CD4-positive, alpha-beta T cell (primary cell): ENCODE data around the gene RLN1. TPM values are rescaled to one million over a fixed set of nuclear protein-coding genes. Genes with fewer than 3 reads are reported as not detected.
"Not testable (repeated sequence)": the region's sequence is repeated elsewhere in the genome, so short reads cannot be mapped to it uniquely, and the experiment has no call there.

Experiments used
- ATAC-seq: fragments of 200-7000 bp; cut with Tn5 transposase; one replicate; pipeline ENCODE4 v1.10.0; 2022; ENCODE audit warnings: mild to moderate bottlenecking; ENCODE audit not compliant: poor library complexity
- CTCF ChIA-PET: fragments of 350-600 bp; sonication (Branson Sonifier 250); formaldehyde crosslinking; loops from one replicate; lab custom pipeline; 2021; ENCODE audit warnings: antibody characterized with exemption, inconsistent platforms; lab: Charles Lee
- POLR2A ChIA-PET: fragments of 350-600 bp; sonication (Branson Sonifier 250); formaldehyde crosslinking; loops from one replicate; lab custom pipeline; 2021; ENCODE audit warnings: antibody characterized with exemption, inconsistent platforms; lab: Charles Lee
- DNase-seq, 14 experiments: peaks; one replicate each; pipeline ENCODE4 v3.0.0-alpha.2; 2013 to 2020; ENCODE audit warnings: mixed read lengths in 2 of 14
- H3K27ac ChIP-seq, 2 donors: one replicate each; pipeline versions ENCODE4 v1.5.1 to v1.7.0; 2013; ENCODE audit warnings: low read length in 2 of 2, low read depth in 1 of 2, mild to moderate bottlenecking in 1 of 2
- H3K27me3 ChIP-seq, 2 experiments: 1 replicate in 1 of 2; 2 replicates in 1 of 2; pipeline versions ENCODE4 v1.6.1 to v1.7.0; 2013; ENCODE audit warnings: low read length in 2 of 2, control low read depth in 1 of 2, mild to moderate bottlenecking in 1 of 2, moderate library complexity in 1 of 2; ENCODE audit not compliant: insufficient read depth in 2 of 2, control insufficient read depth in 1 of 2
- H3K36me3 ChIP-seq: one replicate; pipeline ENCODE4 v1.6.1; 2013; ENCODE audit warnings: low read length, control low read depth; ENCODE audit not compliant: insufficient read depth
- H3K4me1 ChIP-seq: one replicate; pipeline ENCODE4 v1.6.1; 2013; ENCODE audit warnings: low read length, control low read depth; ENCODE audit not compliant: insufficient read depth
- H3K4me3 ChIP-seq: one replicate; pipeline ENCODE4 v1.5.1; 2013; ENCODE audit warnings: mild to moderate bottlenecking, low read length, moderate library complexity
- H3K9me3 ChIP-seq, 2 experiments: 1 replicate in 1 of 2; 2 replicates in 1 of 2; pipeline versions ENCODE4 v1.6.1 to v1.7.0; 2013; ENCODE audit warnings: low read length in 2 of 2, mild to moderate bottlenecking in 2 of 2, control low read depth in 1 of 2, moderate library complexity in 1 of 2; ENCODE audit not compliant: control insufficient read depth in 1 of 2, insufficient read depth in 1 of 2
- H3K27ac Mint-ChIP-seq: one replicate; pipeline ENCODE4 v1.8.0; 2020; ENCODE audit warnings: mixed read lengths
- H3K27me3 Mint-ChIP-seq: one replicate; pipeline ENCODE4 v1.8.0; 2021; ENCODE audit warnings: mixed read lengths
- H3K36me3 Mint-ChIP-seq: one replicate; pipeline ENCODE4 v1.8.0; 2021; ENCODE audit warnings: low read depth, mixed read lengths
- H3K4me1 Mint-ChIP-seq: one replicate; pipeline ENCODE4 v1.8.0; 2021; ENCODE audit warnings: low read depth, mixed read lengths
- H3K4me3 Mint-ChIP-seq: one replicate; pipeline ENCODE4 v1.8.0; 2020; ENCODE audit warnings: mild to moderate bottlenecking, mixed read lengths
- H3K9me3 Mint-ChIP-seq: one replicate; pipeline ENCODE4 v1.8.0; 2020; ENCODE audit warnings: mixed read lengths
- intact Hi-C, 2 experiments: fragments of 100-400 bp; cut with DNase I in 1 of 2; cut with micrococcal nuclease in 1 of 2; formaldehyde crosslinking; loops; one replicate each; pipeline versions ENCODE4 v1.15.1 to v1.9.0; 2023 to 2025; cut with DNase I, micrococcal nuclease
- total RNA-seq, 174 experiments: library from RNA in 2 of 174; stranded (reverse) in 2 of 174; gene quantifications; one replicate each; pipeline ENCODE4 v1.2.3 and lab custom pipeline; 2021 to 2026
- TF ChIP-seq, protein P1 (sequence below): fragments of 200-600 bp; IDR thresholded peaks from one replicate; pipeline ENCODE4 v1.8.0; 2022; ENCODE audit warnings: antibody characterized with exemption, mild to moderate bottlenecking

The RLN1 gene
- total RNA-seq, 2 experiments from 2014 or later, result 0.36 to 0.84 TPM

DNA sequence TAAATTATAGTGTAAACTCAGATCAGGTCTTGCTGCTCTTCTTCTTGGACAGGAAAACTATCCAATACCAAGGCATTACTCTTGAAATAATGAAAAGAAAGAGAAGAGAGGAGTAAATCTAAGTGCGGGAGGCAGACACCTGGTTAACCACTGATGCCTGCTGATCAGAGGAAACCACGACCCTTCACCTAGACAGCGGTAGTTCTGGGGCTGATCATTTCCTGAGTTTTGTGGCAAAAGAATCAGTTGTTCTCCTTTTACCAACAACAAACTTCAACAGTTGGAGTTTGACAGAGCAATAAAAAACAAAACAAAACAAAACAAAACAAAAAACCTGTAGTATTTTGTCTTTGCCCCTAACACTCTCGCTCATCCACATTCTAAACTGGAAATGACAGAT is 3.0 kb downstream of the RLN1 start:
- no peaks in the 10 kb centered on the region for H3K9me3 ChIP-seq
- TF ChIP-seq, protein P1, sequence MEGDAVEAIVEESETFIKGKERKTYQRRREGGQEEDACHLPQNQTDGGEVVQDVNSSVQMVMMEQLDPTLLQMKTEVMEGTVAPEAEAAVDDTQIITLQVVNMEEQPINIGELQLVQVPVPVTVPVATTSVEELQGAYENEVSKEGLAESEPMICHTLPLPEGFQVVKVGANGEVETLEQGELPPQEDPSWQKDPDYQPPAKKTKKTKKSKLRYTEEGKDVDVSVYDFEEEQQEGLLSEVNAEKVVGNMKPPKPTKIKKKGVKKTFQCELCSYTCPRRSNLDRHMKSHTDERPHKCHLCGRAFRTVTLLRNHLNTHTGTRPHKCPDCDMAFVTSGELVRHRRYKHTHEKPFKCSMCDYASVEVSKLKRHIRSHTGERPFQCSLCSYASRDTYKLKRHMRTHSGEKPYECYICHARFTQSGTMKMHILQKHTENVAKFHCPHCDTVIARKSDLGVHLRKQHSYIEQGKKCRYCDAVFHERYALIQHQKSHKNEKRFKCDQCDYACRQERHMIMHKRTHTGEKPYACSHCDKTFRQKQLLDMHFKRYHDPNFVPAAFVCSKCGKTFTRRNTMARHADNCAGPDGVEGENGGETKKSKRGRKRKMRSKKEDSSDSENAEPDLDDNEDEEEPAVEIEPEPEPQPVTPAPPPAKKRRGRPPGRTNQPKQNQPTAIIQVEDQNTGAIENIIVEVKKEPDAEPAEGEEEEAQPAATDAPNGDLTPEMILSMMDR, result no peak
- H3K36me3 ChIP-seq, result peaks cover 3% of the 10 kb centered on the region
- H3K27ac ChIP-seq, result peak overlapping the region; percentile 47 to 52
- H3K4me3 ChIP-seq, result peak overlapping the region; percentile 17
- POLR2A ChIA-PET, result interaction anchor here (1.3 to 1.6 kb wide), 2 partner anchors 10 to 16 kb away, joined by 3 to 4 read pairs; no protein-coding TSS in a partner anchor
- H3K27me3 ChIP-seq, result no peaks in the 10 kb centered on the region
- intact Hi-C loops, result no loop called here
- peak in 12 of 14 experiments; percentile 5 to 74 (median 32) for DNase-seq
- H3K4me1 ChIP-seq, result peaks cover 19% of the 10 kb centered on the region
- Mint-ChIP-seq H3K27me3 (no peaks in the 10 kb centered on the region), H3K36me3 (peaks cover 32% of the 10 kb centered on the region), H3K4me3 (peak overlapping the region; percentile 81), H3K27ac (peak overlapping the region; percentile 78), H3K4me1 (peaks cover 54% of the 10 kb centered on the region), H3K9me3 (no peaks in the 10 kb centered on the region)
- CTCF ChIA-PET, result interaction anchor here (1.1 kb wide), 1 partner anchor 15 kb away, joined by 3 read pairs; no protein-coding TSS in a partner anchor
- ATAC-seq, result peak; percentile 41

DNA sequence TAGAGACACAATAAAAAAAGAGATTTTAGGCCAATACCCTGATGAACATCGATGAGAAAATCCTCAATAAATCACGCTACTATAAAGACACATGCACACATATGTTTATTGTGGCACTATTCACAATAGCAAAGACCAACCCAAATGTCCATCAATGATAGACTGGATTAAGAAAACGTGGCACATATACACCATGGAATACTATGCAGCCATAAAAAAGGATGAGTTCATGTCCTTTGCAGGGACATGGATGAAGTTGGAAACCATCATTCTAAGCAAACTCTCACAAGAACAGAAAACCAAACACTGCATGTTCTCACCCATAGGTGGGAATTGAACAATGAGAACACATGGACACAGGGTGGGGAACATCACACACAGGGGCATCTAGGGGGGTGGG is 8.4 kb downstream of the RLN1 start:
- H3K9me3 ChIP-seq, ATAC-seq, H3K27ac Mint-ChIP-seq, H3K4me3 ChIP-seq, H3K4me3 Mint-ChIP-seq, DNase-seq, H3K27me3 Mint-ChIP-seq, POLR2A ChIA-PET, H3K27ac ChIP-seq, H3K9me3 Mint-ChIP-seq, H3K36me3 ChIP-seq, H3K27me3 ChIP-seq: not testable (repeated sequence)
- CTCF ChIA-PET, result interaction anchor here (1.0 kb wide), 1 partner anchor 22 kb away, joined by 3 read pairs; no protein-coding TSS in a partner anchor
- Mint-ChIP-seq H3K36me3 (peaks cover 84% of the 10 kb centered on the region), H3K4me1 (peaks cover 65% of the 10 kb centered on the region)
- intact Hi-C loops, result loop anchor here in 1 of 2 experiments (5.0 kb wide), 1 partner anchor 106 kb away; the partner anchor contains the start of gene PLGRKT
- peaks cover 26% of the 10 kb centered on the region for H3K4me1 ChIP-seq

DNA sequence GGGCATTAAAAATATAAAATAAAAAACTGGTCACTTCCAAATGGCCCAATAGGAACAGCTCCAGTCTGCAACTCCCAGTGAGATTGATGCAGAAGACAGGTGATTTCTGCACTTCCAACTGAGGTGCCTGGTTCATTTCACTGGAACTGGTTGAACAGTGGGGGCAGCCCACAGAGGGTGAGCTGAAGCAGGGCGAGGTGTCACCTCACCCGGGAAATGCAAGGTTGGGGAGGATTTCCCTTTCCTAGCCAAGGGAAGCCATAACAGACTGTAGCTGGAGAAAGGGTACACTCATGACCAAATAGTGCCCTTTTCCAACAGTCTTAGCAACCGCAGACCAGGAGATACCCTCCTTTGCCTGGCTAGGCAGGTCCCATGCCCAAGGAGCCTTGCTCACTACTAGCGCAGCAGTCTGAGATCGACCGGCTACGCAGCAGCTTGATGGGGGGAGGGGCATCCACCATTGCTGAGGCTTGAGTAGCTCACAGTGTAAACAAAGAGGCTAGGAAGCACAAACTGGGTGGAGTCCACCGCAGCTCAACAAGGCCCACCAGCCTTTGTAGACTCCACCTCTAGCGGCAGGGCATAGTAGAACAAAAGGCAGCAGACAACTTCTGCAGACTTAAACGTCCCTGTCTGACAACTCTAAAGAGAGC is 12.7 kb downstream of the RLN1 start:
- H3K36me3 ChIP-seq, result no peaks in the 10 kb centered on the region
- Mint-ChIP-seq H3K4me3 (peak overlapping the region; percentile 11), H3K27me3 (no peaks in the 10 kb centered on the region), H3K4me1 (peaks cover 44% of the 10 kb centered on the region), H3K9me3 (peaks cover 2% of the 10 kb centered on the region), H3K27ac (peak overlapping the region; percentile 51), H3K36me3 (peaks cover 68% of the 10 kb centered on the region)
- POLR2A ChIA-PET, result interaction anchor here (0.9 to 1.2 kb wide), 4 partner anchors 10 to 113 kb away, joined by 3 read pairs; no protein-coding TSS in a partner anchor
- intact Hi-C loops, result no loop called here
- CTCF ChIA-PET, result no interaction called here
- no peaks in the 10 kb centered on the region for H3K27me3 ChIP-seq
- TF ChIP-seq, protein P1, result no peak
- peak in 9 of 14 experiments; percentile 9 to 82 (median 37) for DNase-seq
- ATAC-seq, result peak; percentile 84
- no peak overlapping the region for H3K4me3 ChIP-seq
- peaks cover 18% of the 10 kb centered on the region for H3K4me1 ChIP-seq
- no peaks in the 10 kb centered on the region for H3K9me3 ChIP-seq
- H3K27ac ChIP-seq, result peak overlapping the region in 1 of 2 donors; percentile 13
